Tibial nerve (tissue), 4 donors: ENCODE measurements around the gene KRTAP23-1.

Experiments
- CTCF ChIP-seq, 5 experiments: fragments of 200-600 bp in 3 of 5; fragments of 450-650 bp in 2 of 5; sonication (generic) in 3 of 5; IDR thresholded peaks; one replicate each; pipeline ENCODE4 v1.5.1; 2016 to 2019; ENCODE audit warnings: antibody characterized with exemption in 5 of 5, mild to moderate bottlenecking in 3 of 5, moderate library complexity in 2 of 5
- EP300 ChIP-seq, 2 donors: sonication (generic); formaldehyde crosslinking; IDR thresholded peaks; one replicate each; pipeline ENCODE4 v1.6.1; 2017; ENCODE audit warnings: antibody characterized with exemption in 2 of 2, mild to moderate bottlenecking in 1 of 2

- TF ChIP-seq CTCF (IDR thresholded peaks at IDR 0.05) (no peak), EP300 (IDR thresholded peaks at IDR 0.05) (no peak)
These were observed 19.1 kb downstream of the KRTAP23-1 start for GRCh38 chr21:30329203-30329875.
